B cell (primary cell): ENCODE results near the gene SCGB2A2. TPM values are rescaled to one million over a fixed set of nuclear protein-coding genes. Genes with fewer than 3 reads are reported as not detected.

ENCODE experiments used
- ATAC-seq: fragments of 200-7000 bp; cut with Tn5 transposase; one replicate; pipeline ENCODE4 v1.10.0; 2021; ENCODE audit warnings: low read depth, mild to moderate bottlenecking, moderate number of reproducible peaks, moderate library complexity
- CTCF ChIA-PET: fragments of 350-600 bp; sonication (Branson Sonifier 250); formaldehyde crosslinking; loops from one replicate; lab custom pipeline; 2021; ENCODE audit warnings: antibody characterized with exemption, inconsistent platforms; lab: Charles Lee
- POLR2A ChIA-PET: fragments of 350-600 bp; sonication (Branson Sonifier 250); formaldehyde crosslinking; loops from one replicate; lab custom pipeline; 2021; ENCODE audit warnings: antibody characterized with exemption; lab: Charles Lee
- DNase-seq: peaks from one replicate; pipeline ENCODE4 v3.0.0; 2013
- H2AFZ ChIP-seq: 2 replicates; pipeline ENCODE4 v1.6.1; 2012; ENCODE audit warnings: mild to moderate bottlenecking, low read depth, low read length; ENCODE audit not compliant: insufficient read depth, poor library complexity, severe bottlenecking
- H3K27ac ChIP-seq, 2 donors: 1 replicate in 1 of 2; 2 replicates in 1 of 2; pipeline ENCODE4 v1.5.1; 2012 to 2013; ENCODE audit warnings: low read length in 2 of 2, mild to moderate bottlenecking in 2 of 2, moderate library complexity in 1 of 2
- H3K27me3 ChIP-seq, 4 experiments: fragments of 200-600 bp in 1 of 4; sonication (generic) in 1 of 4; replicated peaks in 1 of 4; 1 replicate in 2 of 4; 2 replicates in 2 of 4; pipeline versions ENCODE4 v1.6.1 to v1.7.0; 2013 to 2016; ENCODE audit warnings: low read length in 3 of 4, mild to moderate bottlenecking in 2 of 4, mixed read lengths in 1 of 4, moderate library complexity in 1 of 4; ENCODE audit not compliant: insufficient read depth in 4 of 4, control insufficient read depth in 3 of 4; ENCODE audit errors: control extremely low read depth in 1 of 4
- H3K36me3 ChIP-seq, 2 experiments: replicated peaks in 1 of 2; 1 replicate in 1 of 2; 2 replicates in 1 of 2; pipeline versions ENCODE4 v1.6.1 to v1.7.1; 2013; ENCODE audit warnings: low read length in 1 of 2; ENCODE audit not compliant: insufficient read depth in 2 of 2, control insufficient read depth in 1 of 2; ENCODE audit errors: control extremely low read depth in 1 of 2, extremely low read depth in 1 of 2
- H3K4me1 ChIP-seq, 2 donors: fragments of 200-600 bp in 1 of 2; sonication (generic) in 1 of 2; 1 replicate in 1 of 2; 2 replicates in 1 of 2; pipeline versions ENCODE4 v1.5.1 to v1.6.1; 2013 to 2017; ENCODE audit warnings: low read length in 2 of 2; ENCODE audit not compliant: control insufficient read depth in 2 of 2, insufficient read depth in 2 of 2
- H3K4me2 ChIP-seq: replicated peaks from 2 replicates; pipeline ENCODE3; 2012; ENCODE audit warnings: mild to moderate bottlenecking, low read depth, low read length; ENCODE audit not compliant: poor library complexity, severe bottlenecking
- H3K4me3 ChIP-seq, 5 experiments: fragments of 200-600 bp in 1 of 5; sonication (generic) in 1 of 5; 1 replicate in 3 of 5; 2 replicates in 2 of 5; pipeline versions ENCODE4 v1.5.1 to v1.7.0; 2011 to 2016; ENCODE audit warnings: low read length in 4 of 5, mild to moderate bottlenecking in 4 of 5, low read depth in 2 of 5, control low read depth in 1 of 5, moderate library complexity in 1 of 5; ENCODE audit not compliant: insufficient read depth in 1 of 5; ENCODE audit errors: control extremely low read depth in 1 of 5, extremely low read depth in 1 of 5
- H3K79me2 ChIP-seq: fragments of 200-600 bp; sonication (generic); one replicate; pipeline ENCODE4 v1.6.0; 2016; ENCODE audit warnings: low read length; ENCODE audit not compliant: control insufficient read depth, insufficient read depth
- H3K9ac ChIP-seq: fragments of 200-600 bp; sonication (generic); 2 replicates; pipeline ENCODE4 v1.6.1; 2017; ENCODE audit warnings: mild to moderate bottlenecking, low read length, moderate library complexity
- H3K9me3 ChIP-seq, 3 donors: one replicate each; pipeline versions ENCODE4 v1.6.1 to v1.7.1; 2013; ENCODE audit warnings: low read length in 2 of 3; ENCODE audit not compliant: control insufficient read depth in 2 of 3, insufficient read depth in 1 of 3; ENCODE audit errors: control extremely low read depth in 1 of 3
- H4K20me1 ChIP-seq: 2 replicates; pipeline ENCODE4 v1.6.0; 2012; ENCODE audit warnings: mild to moderate bottlenecking, low read length; ENCODE audit not compliant: insufficient read depth, control insufficient read depth, poor library complexity, severe bottlenecking
- H3K27ac Mint-ChIP-seq: one replicate; pipeline ENCODE4 v1.8.0; 2021; ENCODE audit warnings: mixed read lengths
- H3K27me3 Mint-ChIP-seq: one replicate; pipeline ENCODE4 v1.8.0; 2021; ENCODE audit warnings: mixed read lengths
- H3K4me1 Mint-ChIP-seq: one replicate; pipeline ENCODE4 v1.8.0; 2021; ENCODE audit warnings: mixed read lengths
- H3K4me3 Mint-ChIP-seq: one replicate; pipeline ENCODE4 v1.8.0; 2021; ENCODE audit warnings: mixed read lengths
- H3K9me3 Mint-ChIP-seq: one replicate; pipeline ENCODE4 v1.8.0; 2022; ENCODE audit warnings: mixed read lengths; ENCODE audit not compliant: insufficient read depth
- CTCF ChIP-seq: fragments of 200-600 bp; IDR thresholded peaks from one replicate; pipeline ENCODE4 v1.8.0; 2022; ENCODE audit warnings: antibody characterized with exemption, mild to moderate bottlenecking
- EZH2 ChIP-seq: IDR thresholded peaks from 2 replicates; pipeline ENCODE4 v1.6.1; 2012; ENCODE audit warnings: borderline replicate concordance, low read depth, mild to moderate bottlenecking, moderate library complexity, low read length; ENCODE audit not compliant: insufficient read depth, poor library complexity, severe bottlenecking
- WGBS: methylation state at CpG from one replicate; pipeline ENCODE4 v1.1.5; 2013; ENCODE audit warnings: missing lambda C conversion rate; ENCODE audit not compliant: insufficient coverage; 5-methylcytosine and 5-hydroxymethylcytosine counted together
- intact Hi-C: fragments of 100-400 bp; cut with micrococcal nuclease; formaldehyde crosslinking; loops from one replicate; pipeline ENCODE4 v1.10.0; 2022
- polyA plus RNA-seq: library from polyadenylated mRNA; depleted of rRNA; stranded (reverse); fragments of >200 nt; gene quantifications from 2 replicates; pipeline ENCODE4 v1.2.3, GENCODE V29; 2012
- total RNA-seq, 2 donors: library from RNA; stranded (reverse); fragments of 120-200 nt in 1 of 2; gene quantifications; 1 replicate in 1 of 2; 2 replicates in 1 of 2; pipeline versions ENCODE4 v1.2.3 to v1.2.4, GENCODE V29; 2013 to 2022

Gene SCGB2A2
- total and polyA plus RNA-seq, 2 donors (not counting 1 experiment from before 2014, with no cell fraction given): not detected

- CTCF ChIA-PET: no interaction called here
- H3K27ac Mint-ChIP-seq: no peak overlapping the region
- Histone ChIP-seq H3K4me3 (no peak overlapping the region), H3K27ac (no peak overlapping the region), H3K79me2 (no peaks in the 10 kb centered on the region), H3K36me3 (no peaks in the 10 kb centered on the region), H4K20me1 (no peaks in the 10 kb centered on the region), H3K4me2 (no peak overlapping the region), H3K4me1 (no peaks in the 10 kb centered on the region), H3K27me3 (peaks cover 0 to 22% (median 0%) of the 10 kb centered on the region in 4 experiments), H2AFZ (no peak overlapping the region), H3K9ac (no peak overlapping the region), H3K9me3 (peaks cover 0 to 2% (median 0%) of the 10 kb centered on the region in 3 donors)
- no peak overlapping the region for H3K4me3 Mint-ChIP-seq
- WGBS: 100% methylated on average over 1 of the region's 1 CpG
- H3K4me1 Mint-ChIP-seq: no peaks in the 10 kb centered on the region
- ATAC-seq (no peak), DNase-seq (no peak)
- POLR2A ChIA-PET: no interaction called here
- H3K9me3 Mint-ChIP-seq: no peaks in the 10 kb centered on the region
- intact Hi-C loops: no loop called here
- peaks cover 42% of the 10 kb centered on the region for H3K27me3 Mint-ChIP-seq
- no peak for TF ChIP-seq CTCF
- TF ChIP-seq EZH2: no peak
Observed at GRCh38 chr11:62264004-62264403, 6.0 kb upstream of the SCGB2A2 start.

- Histone ChIP-seq H2AFZ (no peak overlapping the region), H3K4me2 (no peak overlapping the region), H3K27ac (no peak overlapping the region), H3K4me3 (no peak overlapping the region), H3K4me1 (no peaks in the 10 kb centered on the region), H3K9ac (no peak overlapping the region), H3K36me3 (no peaks in the 10 kb centered on the region), H4K20me1 (no peaks in the 10 kb centered on the region), H3K79me2 (no peaks in the 10 kb centered on the region), H3K9me3 (peaks cover 0 to 2% (median 0%) of the 10 kb centered on the region in 3 donors), H3K27me3 (peaks cover 0 to 22% (median 0%) of the 10 kb centered on the region in 4 experiments)
- Mint-ChIP-seq H3K9me3 (no peaks in the 10 kb centered on the region), H3K4me1 (no peaks in the 10 kb centered on the region), H3K27me3 (peaks cover 40% of the 10 kb centered on the region), H3K27ac (no peak overlapping the region), H3K4me3 (no peak overlapping the region)
- DNase-seq: no peak
- ChIA-PET POLR2A (no interaction called here), CTCF (no interaction called here)
- intact Hi-C loops: no loop called here
- TF ChIP-seq CTCF: no peak
- TF ChIP-seq EZH2: no peak
- WGBS: 90% methylated on average over 4 of the region's 4 CpGs
- ATAC-seq: no peak
Observed at GRCh38 chr11:62266558-62266957, 3.4 kb upstream of the SCGB2A2 start.
